Smooth muscle cell (in vitro differentiated cells): ENCODE measurements around the gene PRPH. TPM values are rescaled to one million over a fixed set of nuclear protein-coding genes. Genes with fewer than 3 reads are reported as not detected.
"Not testable (repeated sequence)": the region's sequence is repeated elsewhere in the genome, so short reads cannot be mapped to it uniquely, and the experiment has no call there.

Experiments used
- DNase-seq: peaks from one replicate; lab custom pipeline; 2025; ENCODE audit not compliant: unreplicated experiment; lab: John Stamatoyannopoulos, UW
- H2AFZ ChIP-seq: fragments of 200-600 bp; sonication (generic); 2 replicates; pipeline ENCODE4 v1.6.0; 2016; ENCODE audit warnings: antibody characterized with exemption, low read depth, mild to moderate bottlenecking
- H3F3A ChIP-seq: fragments of 200-600 bp; sonication (generic); 2 replicates; pipeline ENCODE4 v1.6.0; 2017; ENCODE audit warnings: antibody characterized with exemption, low read depth
- H3K27ac ChIP-seq: fragments of 200-600 bp; sonication (generic); 2 replicates; pipeline ENCODE4 v1.5.1; 2016; ENCODE audit warnings: low read depth, mild to moderate bottlenecking
- H3K27me3 ChIP-seq: fragments of 200-600 bp; sonication (generic); 2 replicates; pipeline ENCODE4 v1.6.1; 2016; ENCODE audit warnings: low read depth, mild to moderate bottlenecking
- H3K36me3 ChIP-seq: fragments of 200-600 bp; sonication (generic); 2 replicates; pipeline ENCODE4 v1.5.1; 2016; ENCODE audit warnings: low read depth
- H3K4me1 ChIP-seq: fragments of 200-600 bp; sonication (generic); 2 replicates; pipeline ENCODE4 v1.5.1; 2016; ENCODE audit warnings: low read depth
- H3K4me2 ChIP-seq: fragments of 200-600 bp; sonication (generic); 2 replicates; pipeline ENCODE4 v1.6.0; 2016; ENCODE audit warnings: mild to moderate bottlenecking
- H3K4me3 ChIP-seq: fragments of 200-600 bp; sonication (generic); 2 replicates; pipeline ENCODE4 v1.5.1; 2016; ENCODE audit warnings: mild to moderate bottlenecking
- H3K79me2 ChIP-seq: fragments of 200-600 bp; sonication (generic); 2 replicates; pipeline ENCODE4 v1.6.0; 2016; ENCODE audit warnings: low read depth, mild to moderate bottlenecking
- H3K9ac ChIP-seq: fragments of 200-600 bp; sonication (generic); 2 replicates; pipeline ENCODE4 v1.6.0; 2016; ENCODE audit warnings: low read depth
- H3K9me3 ChIP-seq: fragments of 200-600 bp; sonication (generic); replicated peaks from 2 replicates; pipeline ENCODE4 v1.5.1; 2016; ENCODE audit warnings: low read depth
- H4K20me1 ChIP-seq: fragments of 200-600 bp; sonication (generic); 2 replicates; pipeline ENCODE4 v1.6.0; 2016; ENCODE audit warnings: low read depth
- CTCF ChIP-seq: fragments of 200-600 bp; sonication (generic); IDR thresholded peaks from 2 replicates; pipeline ENCODE4 v1.5.1; 2017; ENCODE audit warnings: borderline replicate concordance, mild to moderate bottlenecking, antibody characterized with exemption; ENCODE audit not compliant: insufficient read depth, poor library complexity, severe bottlenecking
- WGBS: methylation state at CpG from one replicate; pipeline ENCODE4 v1.1.7; 2016; ENCODE audit warnings: low lambda C conversion rate; 5-methylcytosine and 5-hydroxymethylcytosine counted together
- polyA plus RNA-seq: library from polyadenylated mRNA; unstranded; fragments of >200 nt; fragmentation: Nextera tagmentation; extraction: Ambion mirVana; gene quantifications from 2 replicates; pipeline ENCODE4 v1.2.1, GENCODE V29; 2016
- total RNA-seq: library from RNA; depleted of rRNA; stranded (reverse); fragments of >200 nt; gene quantifications from 2 replicates; pipeline ENCODE4 v1.2.3, GENCODE V29; 2014

Gene PRPH
- total and polyA plus RNA-seq, 2 experiments from 2014 or later, result not detected

- Histone ChIP-seq H2AFZ (no peak overlapping the region), H3K27me3 (no peaks in the 10 kb centered on the region), H3K9me3 (no peaks in the 10 kb centered on the region), H3K4me2 (no peak overlapping the region), H3F3A (no peaks in the 10 kb centered on the region), H3K36me3 (no peaks in the 10 kb centered on the region), H3K9ac (no peak overlapping the region), H3K27ac (no peak overlapping the region), H3K4me3 (no peak overlapping the region), H3K4me1 (peaks cover 14% of the 10 kb centered on the region), H3K79me2 (no peaks in the 10 kb centered on the region), H4K20me1 (no peaks in the 10 kb centered on the region)
- DNase-seq, result no peak
- 93% methylated on average over 11 of the region's 11 CpGs for WGBS
- no peak for TF ChIP-seq CTCF
These were observed 38.9 kb upstream of the PRPH start for GRCh38 chr12:49255857-49256637.

- not testable (repeated sequence) for H3K79me2 ChIP-seq, H3K4me3 ChIP-seq, DNase-seq, H3K9me3 ChIP-seq, H3K9ac ChIP-seq, H3K27me3 ChIP-seq, H3K4me2 ChIP-seq, H3K36me3 ChIP-seq, H3K27ac ChIP-seq, H3F3A ChIP-seq, H4K20me1 ChIP-seq, H2AFZ ChIP-seq
- 97% methylated on average over 10 of the region's 10 CpGs for WGBS
- H3K4me1 ChIP-seq, result peaks cover 14% of the 10 kb centered on the region
These were observed 37.3 kb upstream of the PRPH start for GRCh38 chr12:49257508-49258184.

- no peaks in the 10 kb centered on the region for H3K36me3 ChIP-seq
- no peak overlapping the region for H2AFZ ChIP-seq
- no peaks in the 10 kb centered on the region for H3K27me3 ChIP-seq
- no peaks in the 10 kb centered on the region for H4K20me1 ChIP-seq
- WGBS, result 95% methylated on average over 4 of the region's 4 CpGs
- H3K4me2 ChIP-seq, result peak overlapping the region; percentile 5
- H3K9me3 ChIP-seq, result no peaks in the 10 kb centered on the region
- no peak for TF ChIP-seq CTCF
- no peaks in the 10 kb centered on the region for H3K79me2 ChIP-seq
- H3F3A ChIP-seq, result no peaks in the 10 kb centered on the region
- peak overlapping the region; percentile 47 for H3K27ac ChIP-seq
- H3K4me1 ChIP-seq, result peaks cover 22% of the 10 kb centered on the region
- H3K4me3 ChIP-seq, result no peak overlapping the region
- no peak overlapping the region for H3K9ac ChIP-seq
- DNase-seq, result no peak
These were observed 35.5 kb upstream of the PRPH start for GRCh38 chr12:49259452-49259851.

- H3K27me3 ChIP-seq, result no peaks in the 10 kb centered on the region
These were observed 34.8 kb upstream of the PRPH start for GRCh38 chr12:49260166-49260565.

More at GRCh38 chr12:49260166-49260565, 34.8 kb upstream of the PRPH start:
- Histone ChIP-seq H3K27ac (peak overlapping the region; percentile 47), H3K4me3 (no peak overlapping the region), H4K20me1 (no peaks in the 10 kb centered on the region), H3K4me2 (peak overlapping the region; percentile 5), H3K79me2 (no peaks in the 10 kb centered on the region), H3F3A (peaks cover 2% of the 10 kb centered on the region), H3K36me3 (no peaks in the 10 kb centered on the region), H3K9ac (no peak overlapping the region), H2AFZ (no peak overlapping the region), H3K9me3 (no peaks in the 10 kb centered on the region), H3K4me1 (peaks cover 22% of the 10 kb centered on the region)
- WGBS, result 27% methylated on average over 3 of the region's 3 CpGs
- no peak for DNase-seq
- TF ChIP-seq CTCF, result no peak
